GM23248 (cell line): ENCODE measurements around the gene SPEM1. TPM values are rescaled to one million over a fixed set of nuclear protein-coding genes. Genes with fewer than 3 reads are reported as not detected.
A peak's percentile ranks its signal among the peaks of the same experiment; 100 is the strongest.

Source experiments
- DNase-seq: peaks from one replicate; pipeline ENCODE4 v3.0.0-alpha.2; 2015
- H2AFZ ChIP-seq: fragments of 200-600 bp; sonication (generic); 2 replicates; pipeline ENCODE4 v1.6.1; 2016; ENCODE audit warnings: antibody characterized with exemption
- H3F3A ChIP-seq: fragments of 200-600 bp; sonication (generic); 2 replicates; pipeline ENCODE4 v1.6.1; 2016; ENCODE audit warnings: mild to moderate bottlenecking, antibody characterized with exemption, mixed run types; ENCODE audit not compliant: insufficient read depth
- H3K27ac ChIP-seq: fragments of 200-600 bp; sonication (generic); 2 replicates; pipeline ENCODE4 v1.5.1; 2016; ENCODE audit warnings: mild to moderate bottlenecking
- H3K27me3 ChIP-seq: fragments of 200-600 bp; sonication (generic); replicated peaks from 2 replicates; pipeline ENCODE4 v1.6.1; 2016; ENCODE audit warnings: mild to moderate bottlenecking; ENCODE audit not compliant: insufficient read depth
- H3K36me3 ChIP-seq: fragments of 200-600 bp; sonication (generic); 2 replicates; pipeline ENCODE4 v1.6.1; 2016; ENCODE audit warnings: low read depth, mild to moderate bottlenecking
- H3K4me1 ChIP-seq: fragments of 200-600 bp; sonication (generic); 2 replicates; pipeline ENCODE4 v1.6.1; 2016; ENCODE audit warnings: mild to moderate bottlenecking; ENCODE audit not compliant: insufficient read depth
- H3K4me2 ChIP-seq: fragments of 200-600 bp; sonication (generic); one replicate; pipeline ENCODE4 v1.6.1; 2016; ENCODE audit warnings: mild to moderate bottlenecking; ENCODE audit not compliant: unreplicated experiment
- H3K4me3 ChIP-seq: fragments of 200-600 bp; sonication (generic); 2 replicates; pipeline ENCODE4 v1.5.1; 2016; ENCODE audit warnings: mild to moderate bottlenecking
- H3K79me2 ChIP-seq: fragments of 200-600 bp; sonication (generic); 2 replicates; pipeline ENCODE4 v1.6.1; 2016; ENCODE audit warnings: mild to moderate bottlenecking; ENCODE audit not compliant: insufficient read depth
- H3K9ac ChIP-seq: fragments of 200-600 bp; sonication (generic); 2 replicates; pipeline ENCODE4 v1.6.1; 2016; ENCODE audit warnings: mild to moderate bottlenecking
- H3K9me2 ChIP-seq: fragments of 200-600 bp; sonication (generic); 2 replicates; pipeline ENCODE4 v1.6.1; 2016; ENCODE audit warnings: mixed run types, mild to moderate bottlenecking, moderate library complexity; ENCODE audit not compliant: insufficient read depth
- H3K9me3 ChIP-seq: fragments of 200-600 bp; sonication (generic); one replicate; pipeline ENCODE4 v1.6.1; 2017; ENCODE audit warnings: low read depth
- H4K20me1 ChIP-seq: fragments of 200-600 bp; sonication (generic); 2 replicates; pipeline ENCODE4 v1.6.0; 2016; ENCODE audit not compliant: insufficient read depth
- EZH2 ChIP-seq: fragments of 200-600 bp; sonication (generic); IDR thresholded peaks from 2 replicates; pipeline ENCODE4 v1.6.1; 2018; ENCODE audit warnings: antibody characterized with exemption, mild to moderate bottlenecking; ENCODE audit not compliant: insufficient read depth, poor library complexity, severe bottlenecking
- EZH2phosphoT487 ChIP-seq: fragments of 200-600 bp; sonication (generic); IDR thresholded peaks from 2 replicates; pipeline ENCODE4 v1.6.1; 2018; ENCODE audit warnings: antibody characterized with exemption, moderate library complexity, mild to moderate bottlenecking, low read depth; ENCODE audit not compliant: insufficient read depth
- WGBS, 2 experiments: methylation state at CpG; one replicate each; pipeline ENCODE4 v1.1.6; 2015 to 2017; ENCODE audit warnings: low lambda C conversion rate in 2 of 2, low coverage in 1 of 2; ENCODE audit errors: missing lambda C conversion rate in 2 of 2; 5-methylcytosine and 5-hydroxymethylcytosine counted together
- in situ Hi-C: fragments of 300-500 bp; cut with MboI; formaldehyde crosslinking; loops from 2 replicates; pipeline ENCODE4 v1.15.0; 2020
- polyA plus RNA-seq: library from polyadenylated mRNA; unstranded; fragments of >200 nt; fragmentation: Nextera tagmentation; extraction: Ambion mirVana; gene quantifications from 2 replicates; pipeline ENCODE4 v1.2.1, GENCODE V29; 2016
- total RNA-seq: library from RNA; depleted of rRNA; stranded (reverse); fragments of >200 nt; shearing (Covaris generic); gene quantifications from 2 replicates; pipeline ENCODE4 v1.2.3, GENCODE V29; 2014

Gene SPEM1
- total and polyA plus RNA-seq, 2 experiments from 2014 or later: not detected

- no peak overlapping the region for H2AFZ ChIP-seq
- H3K4me3 ChIP-seq: no peak overlapping the region
- peaks cover 8% of the 10 kb centered on the region; the same call in 1 of the 2 replicates for H3F3A ChIP-seq
- H3K4me1 ChIP-seq: no peaks in the 10 kb centered on the region; the same call in 1 of the 2 replicates
- H3K9me3 ChIP-seq: no peaks in the 10 kb centered on the region
- in situ Hi-C loops: no loop called here
- no peak overlapping the region for H3K27ac ChIP-seq
- H3K4me2 ChIP-seq: no peak overlapping the region
- no peaks in the 10 kb centered on the region for H3K36me3 ChIP-seq
- H3K79me2 ChIP-seq: no peaks in the 10 kb centered on the region
- no peak overlapping the region for H3K9ac ChIP-seq
- no peaks in the 10 kb centered on the region for H3K27me3 ChIP-seq
- DNase-seq: no peak
- no peaks in the 10 kb centered on the region for H4K20me1 ChIP-seq
- H3K9me2 ChIP-seq: no peaks in the 10 kb centered on the region
- 88 to 92% methylated on average over 9 to 11 of the region's 11 CpGs for WGBS, 2 experiments
- no peak for TF ChIP-seq EZH2phosphoT487
- TF ChIP-seq EZH2: no peak
Observed at GRCh38 chr17:7432296-7432695, 12.2 kb downstream of the SPEM1 start.

GRCh38 chr17:7435676-7436555 is 15.8 kb downstream of the SPEM1 start:
- Histone ChIP-seq H2AFZ (peak overlapping the region; percentile 91), H3K27ac (no peak overlapping the region), H3K79me2 (no peaks in the 10 kb centered on the region), H3K4me2 (peak overlapping the region; percentile 99), H3K27me3 (peaks cover 32% of the 10 kb centered on the region; the same call in 1 of the 2 replicates), H3K4me3 (peak overlapping the region; percentile 79), H3K9ac (peak overlapping the region; percentile 51), H3K4me1 (peaks cover 11% of the 10 kb centered on the region), H4K20me1 (no peaks in the 10 kb centered on the region), H3F3A (peaks cover 8% of the 10 kb centered on the region; the same call in 1 of the 2 replicates), H3K36me3 (no peaks in the 10 kb centered on the region), H3K9me3 (no peaks in the 10 kb centered on the region), H3K9me2 (no peaks in the 10 kb centered on the region)
- DNase-seq: peak; percentile 60
- TF ChIP-seq EZH2phosphoT487: no peak
- no peak for TF ChIP-seq EZH2
- 6% methylated on average over 45 to 49 of the region's 49 CpGs for WGBS, 2 experiments
- in situ Hi-C loops: no loop called here

DNA sequence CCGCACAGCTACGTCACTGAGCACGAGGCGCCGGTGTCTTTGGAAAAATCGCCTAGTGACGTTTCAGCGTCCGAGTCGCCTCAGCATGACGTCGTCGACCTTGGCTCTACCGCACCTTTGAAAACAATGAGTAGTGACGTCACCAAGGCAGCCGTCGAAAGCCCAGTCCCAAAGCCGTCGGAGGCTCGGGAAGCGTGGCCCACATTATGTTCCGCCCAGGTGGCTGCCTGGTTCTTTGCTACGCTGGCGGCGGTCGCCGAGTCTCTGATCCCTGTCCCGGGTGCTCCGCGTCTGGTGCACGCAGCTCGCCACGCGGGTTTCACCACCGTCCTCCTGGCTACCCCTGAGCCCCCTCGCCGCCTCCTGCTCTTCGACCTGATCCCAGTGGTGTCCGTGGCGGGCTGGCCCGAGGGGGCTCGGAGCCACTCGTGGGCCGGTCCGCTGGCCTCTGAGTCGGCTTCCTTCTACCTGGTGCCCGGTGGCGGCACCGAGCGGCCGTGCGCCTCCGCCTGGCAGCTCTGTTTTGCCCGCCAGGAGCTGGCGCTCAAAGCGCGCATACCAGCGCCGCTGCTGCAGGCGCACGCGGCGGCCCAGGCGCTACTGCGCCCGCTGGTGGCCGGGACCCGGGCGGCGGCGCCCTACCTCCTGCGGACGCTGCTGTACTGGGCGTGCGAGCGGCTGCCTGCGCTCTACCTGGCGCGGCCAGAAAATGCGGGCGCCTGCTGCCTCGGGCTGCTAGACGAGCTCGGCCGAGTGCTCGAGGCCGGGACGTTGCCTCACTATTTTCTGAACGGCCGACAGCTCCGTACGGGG is 16.6 kb downstream of the SPEM1 start:
- 0 out of 2 replicates have a peak, but pooled peaks cover under 1% of the 10 kb centered on the region for H3F3A ChIP-seq
- no peaks in the 10 kb centered on the region for H3K9me2 ChIP-seq
- peaks cover 32% of the 10 kb centered on the region; the same call in 1 of the 2 replicates for H3K27me3 ChIP-seq
- WGBS, 2 experiments: 6 to 7% methylated on average over 89 to 90 of the region's 92 CpGs
- H4K20me1 ChIP-seq: no peaks in the 10 kb centered on the region
- peak overlapping the region; percentile 91 for H2AFZ ChIP-seq
- H3K4me3 ChIP-seq: peak overlapping the region; percentile 79
- H3K4me2 ChIP-seq: peak overlapping the region; percentile 99
- H3K36me3 ChIP-seq: no peaks in the 10 kb centered on the region
- TF ChIP-seq EZH2 (no peak), EZH2phosphoT487 (no peak)
- DNase-seq: peak; percentile 93
- peaks cover 11% of the 10 kb centered on the region for H3K4me1 ChIP-seq
- H3K27ac ChIP-seq: no peak overlapping the region
- in situ Hi-C loops: no loop called here
- H3K9me3 ChIP-seq: no peaks in the 10 kb centered on the region
- no peak overlapping the region; the same call in 1 of the 2 replicates for H3K9ac ChIP-seq
- H3K79me2 ChIP-seq: no peaks in the 10 kb centered on the region

DNA sequence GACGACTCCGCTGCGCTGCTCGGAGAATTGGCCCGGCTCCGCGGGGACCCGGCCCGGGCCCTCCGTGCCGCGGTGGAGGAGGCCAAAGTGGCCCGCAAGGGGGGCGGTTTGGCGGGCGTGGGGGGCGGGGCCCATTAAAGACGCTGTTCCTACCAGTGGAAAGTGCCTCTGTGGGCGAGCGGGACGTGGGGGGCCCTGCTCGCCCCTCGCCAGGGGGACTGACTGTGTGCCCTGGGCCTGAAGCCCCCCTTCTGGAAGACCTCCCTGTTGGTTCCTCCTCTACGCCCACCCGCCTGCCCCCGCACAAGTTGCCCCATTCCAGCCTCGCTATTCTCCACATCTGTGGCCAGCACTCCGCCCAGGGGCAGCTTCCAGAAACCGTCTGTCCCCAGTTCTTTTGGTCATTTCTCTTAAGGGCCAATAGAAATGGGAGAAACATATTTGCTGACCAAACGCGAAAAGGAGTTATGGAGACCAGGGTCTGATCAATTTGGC is 17.3 kb downstream of the SPEM1 start:
- no peak for DNase-seq
- Histone ChIP-seq H2AFZ (no peak overlapping the region; the same call in none of the 2 replicates), H3K4me2 (peak overlapping the region; percentile 48), H4K20me1 (no peaks in the 10 kb centered on the region), H3K9me2 (no peaks in the 10 kb centered on the region), H3F3A (no peaks in the 10 kb centered on the region), H3K79me2 (no peaks in the 10 kb centered on the region), H3K9ac (no peak overlapping the region), H3K27me3 (peaks cover 32% of the 10 kb centered on the region; the same call in 1 of the 2 replicates), H3K4me1 (peaks cover 11% of the 10 kb centered on the region), H3K36me3 (no peaks in the 10 kb centered on the region), H3K27ac (no peak overlapping the region), H3K4me3 (peak overlapping the region; percentile 79), H3K9me3 (no peaks in the 10 kb centered on the region)
- 14 to 19% methylated on average over 17 to 22 of the region's 31 CpGs for WGBS, 2 experiments
- in situ Hi-C loops: no loop called here
- TF ChIP-seq EZH2phosphoT487: no peak
- no peak for TF ChIP-seq EZH2
